ENCODE data around the gene MAP2K2.

GRCh38 chr19:4059891-4060620 lies 63.9 kb downstream of the MAP2K2 start:
- TF ChIP-seq CTCF (conservative IDR thresholded peaks at IDR 0.05; ENCODE audit: low read length) (no peak), EZH2phosphoT487 (IDR thresholded peaks at IDR 0.05; ENCODE audit: borderline replicate concordance) (no peak)

All from Loucy (cell line).